NCI-H226 (cell line): Measurements from ENCODE around the gene RBBP5.
"Not testable (repeated sequence)": the region's sequence is repeated elsewhere in the genome, so short reads cannot be mapped to it uniquely, and the experiment has no call there.

Source experiments
- DNase-seq: peaks from one replicate; pipeline ENCODE4 v3.0.0-alpha.2; 2015

The RBBP5 gene, protein sequence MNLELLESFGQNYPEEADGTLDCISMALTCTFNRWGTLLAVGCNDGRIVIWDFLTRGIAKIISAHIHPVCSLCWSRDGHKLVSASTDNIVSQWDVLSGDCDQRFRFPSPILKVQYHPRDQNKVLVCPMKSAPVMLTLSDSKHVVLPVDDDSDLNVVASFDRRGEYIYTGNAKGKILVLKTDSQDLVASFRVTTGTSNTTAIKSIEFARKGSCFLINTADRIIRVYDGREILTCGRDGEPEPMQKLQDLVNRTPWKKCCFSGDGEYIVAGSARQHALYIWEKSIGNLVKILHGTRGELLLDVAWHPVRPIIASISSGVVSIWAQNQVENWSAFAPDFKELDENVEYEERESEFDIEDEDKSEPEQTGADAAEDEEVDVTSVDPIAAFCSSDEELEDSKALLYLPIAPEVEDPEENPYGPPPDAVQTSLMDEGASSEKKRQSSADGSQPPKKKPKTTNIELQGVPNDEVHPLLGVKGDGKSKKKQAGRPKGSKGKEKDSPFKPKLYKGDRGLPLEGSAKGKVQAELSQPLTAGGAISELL

DNA sequence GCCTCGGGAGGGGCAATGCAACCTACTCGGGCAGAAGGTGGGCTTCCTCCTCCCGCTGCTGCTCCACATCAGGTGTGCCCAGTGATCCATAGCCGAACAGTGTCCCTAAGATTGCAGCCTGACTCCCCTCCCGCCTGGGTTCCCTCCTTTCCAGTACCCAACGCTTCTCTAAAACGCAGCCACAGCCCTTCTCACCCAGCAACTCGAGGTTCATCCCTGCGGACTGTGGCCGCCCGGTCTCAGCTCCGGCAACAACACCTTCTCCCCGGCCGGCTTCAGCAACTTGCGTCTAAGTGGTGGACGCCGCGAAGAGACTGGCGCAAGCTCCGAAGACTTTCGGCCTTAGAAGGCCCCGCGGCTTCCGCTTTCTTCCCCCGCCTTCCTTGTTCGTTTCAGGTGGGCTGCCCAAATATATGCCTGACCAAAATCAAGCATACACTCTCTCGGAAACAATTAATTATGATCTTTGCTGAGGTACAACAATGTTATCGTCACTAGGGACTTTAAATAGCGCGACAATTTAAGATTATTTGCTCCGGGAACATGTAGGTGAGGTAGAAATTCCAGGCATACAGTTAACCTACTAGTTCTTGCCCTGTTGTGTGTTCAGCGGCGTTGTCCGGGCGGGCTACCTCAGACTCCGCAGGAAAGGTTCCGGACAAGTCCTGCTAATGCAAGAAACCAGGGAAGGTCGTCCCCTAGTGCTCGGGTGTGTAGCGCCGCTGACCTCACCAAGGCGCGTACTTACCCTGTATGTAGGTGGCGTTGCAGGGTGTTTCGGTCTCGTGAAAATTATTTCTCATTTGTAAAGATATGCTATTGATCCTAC is at the start of gene RBBP5:
Gene RBBP5 (minus strand): TSS at position 319 of the 829 bp plus-strand sequence. CDS start 105 bp downstream, at position 214.
- DNase-seq: peak; percentile 97

DNA sequence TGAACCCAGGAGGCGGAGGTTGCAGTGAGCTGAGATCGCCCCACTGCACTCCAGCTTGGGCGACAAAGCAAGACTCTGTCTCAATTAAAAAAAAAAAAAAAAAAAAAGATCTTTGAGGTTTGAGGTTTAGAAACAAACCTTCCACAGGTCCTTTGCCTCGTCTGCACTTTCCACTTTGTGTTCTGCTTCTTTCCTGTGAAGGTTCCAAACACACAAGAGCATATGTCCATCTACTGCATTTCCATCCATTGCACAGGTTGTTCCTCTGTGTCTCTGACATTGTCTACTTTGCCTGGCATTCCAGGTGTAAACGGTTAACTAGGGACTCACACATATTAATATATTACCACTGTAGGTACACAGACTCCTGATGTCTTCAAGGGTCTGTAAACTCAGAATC is 49.6 kb upstream of the RBBP5 start:
- no peak for DNase-seq

DNA sequence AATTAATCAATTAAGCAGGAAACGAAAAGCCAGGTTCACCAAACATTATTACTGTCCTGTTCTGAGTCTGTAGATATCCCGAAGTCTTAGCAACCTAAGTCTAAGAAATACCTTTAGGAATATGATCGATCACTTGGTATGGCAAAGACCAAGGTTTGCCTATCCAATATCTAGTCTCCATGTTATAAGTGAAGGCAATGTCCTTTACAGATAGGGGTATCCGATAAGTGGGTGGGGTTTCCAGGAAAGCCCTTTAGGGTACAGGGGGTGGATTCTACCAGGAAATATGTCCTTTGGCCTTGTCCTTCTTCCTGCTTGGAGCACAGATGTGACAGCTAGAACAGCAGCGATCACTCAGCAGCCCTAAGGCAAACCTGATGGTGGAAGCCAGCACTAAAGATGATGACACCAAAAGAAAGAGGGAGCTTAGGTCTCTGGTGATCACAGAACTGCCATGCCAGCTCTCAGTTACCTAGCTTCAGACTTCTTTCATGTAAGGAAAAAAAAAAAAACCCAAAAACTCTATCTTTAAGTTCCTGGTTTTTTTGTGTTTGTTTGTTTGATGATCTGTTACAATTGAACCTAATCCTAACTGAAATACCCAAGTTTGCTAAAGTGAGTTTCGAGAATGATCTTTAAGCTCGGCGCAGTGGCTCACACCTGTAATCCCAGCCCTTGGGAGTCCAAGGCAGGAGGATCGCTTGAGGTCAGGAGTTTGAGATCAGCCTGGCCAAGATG is 48.9 kb upstream of the RBBP5 start:
- no peak for DNase-seq

DNA sequence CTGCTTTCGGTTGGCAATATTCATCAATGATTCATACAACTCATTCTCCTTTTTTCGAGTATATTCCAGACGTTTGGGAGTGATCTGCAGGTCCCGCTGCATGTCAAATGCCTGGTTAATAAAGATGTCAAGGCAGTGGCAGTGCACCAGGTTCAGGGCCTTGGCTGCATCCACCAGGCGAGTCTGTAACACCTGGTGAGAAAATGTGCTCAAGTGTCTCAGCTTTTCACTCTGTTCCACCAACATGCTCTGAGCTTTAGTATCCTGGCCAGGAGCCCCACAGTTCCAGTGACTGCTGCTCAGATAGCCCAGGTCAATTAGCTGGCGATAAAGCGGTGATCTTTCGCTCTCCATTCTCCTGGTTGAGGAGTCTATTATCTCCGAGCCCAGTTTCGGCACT is 47.5 kb upstream of the RBBP5 start:
- DNase-seq: no peak

DNA sequence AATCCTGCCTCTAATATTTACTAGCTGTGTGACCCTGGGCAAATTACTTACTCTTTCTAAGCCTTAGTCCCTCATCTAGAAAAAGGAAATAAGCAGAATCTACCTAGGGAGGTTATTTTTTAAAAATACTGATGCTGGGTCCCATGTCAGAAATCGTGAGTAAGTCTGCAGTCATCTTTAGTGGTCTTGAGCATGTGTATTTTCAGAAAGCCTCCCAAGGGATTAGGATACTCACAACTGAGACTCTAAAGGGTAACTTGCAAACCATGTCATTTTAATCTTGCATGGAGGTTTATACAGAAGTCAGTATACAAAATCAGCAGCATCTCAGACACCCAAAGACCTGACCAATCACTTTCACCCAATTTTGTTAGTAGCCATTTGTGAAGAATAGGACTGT is 46.5 kb upstream of the RBBP5 start:
- DNase-seq: no peak

DNA sequence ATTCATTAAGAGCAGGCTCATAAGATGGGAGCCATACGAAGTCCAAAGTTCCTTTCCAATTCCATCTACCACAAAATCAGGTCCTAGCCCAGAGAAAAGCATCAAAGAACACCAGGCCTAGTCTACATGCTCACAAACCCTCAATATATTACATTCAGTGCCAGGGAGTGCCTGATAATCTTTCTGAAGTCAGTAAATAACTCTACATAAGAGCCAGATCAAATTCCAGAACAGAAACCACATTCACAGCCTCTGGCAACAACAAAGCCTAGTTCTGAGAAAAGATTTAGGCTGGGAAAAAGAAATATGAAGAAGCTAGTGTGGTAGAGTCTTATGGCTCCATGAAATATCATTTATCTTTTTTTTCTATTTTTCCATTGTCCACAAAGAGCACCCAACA is 40.5 kb upstream of the RBBP5 start:
- peak; percentile 42 for DNase-seq

DNA sequence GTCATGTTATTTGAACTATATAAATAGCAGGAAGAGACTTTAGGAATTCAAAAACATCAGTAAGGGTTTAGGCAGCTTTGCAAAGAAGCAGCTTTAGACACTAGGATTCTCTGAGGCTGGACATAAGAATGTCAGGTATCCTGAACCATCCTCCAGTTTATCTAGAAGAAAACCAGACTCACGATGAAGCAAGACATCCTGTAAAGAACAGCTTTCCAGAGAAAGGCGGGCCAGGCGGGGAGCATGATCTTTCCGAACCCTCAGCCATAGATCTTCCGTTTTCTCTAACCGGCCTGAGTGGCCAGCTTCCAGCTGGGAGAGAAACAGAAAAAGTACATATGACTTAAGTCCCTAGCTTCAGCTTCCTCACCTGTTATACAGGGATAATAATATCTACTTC is 39.3 kb upstream of the RBBP5 start:
- no peak for DNase-seq

DNA sequence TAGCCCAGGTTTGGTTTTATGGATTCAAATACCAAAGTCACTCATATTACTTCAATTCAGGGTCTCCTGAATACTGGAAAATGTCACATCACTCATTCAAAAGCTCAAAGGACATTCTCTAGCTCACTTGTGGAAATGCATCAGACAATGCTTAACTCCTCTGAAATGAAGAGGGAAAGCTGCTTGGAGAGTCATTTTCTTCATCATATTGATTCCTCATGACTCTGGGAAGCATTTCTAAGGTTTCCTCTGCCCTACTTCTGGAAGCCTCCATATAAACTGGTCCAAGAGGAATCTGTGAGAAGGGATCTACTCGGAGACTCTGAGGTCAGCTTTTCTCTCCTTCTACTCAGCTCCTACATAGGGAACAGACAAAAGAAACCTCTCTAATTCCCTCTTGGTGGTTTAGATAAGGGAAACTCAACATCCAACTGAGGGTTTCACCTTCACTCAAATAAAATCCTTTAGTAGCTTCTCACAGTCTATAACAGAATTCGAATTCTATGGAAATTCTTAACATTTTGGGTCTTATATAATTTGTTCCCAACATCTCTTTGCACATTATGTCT is 36.4 kb upstream of the RBBP5 start:
- no peak for DNase-seq

DNA sequence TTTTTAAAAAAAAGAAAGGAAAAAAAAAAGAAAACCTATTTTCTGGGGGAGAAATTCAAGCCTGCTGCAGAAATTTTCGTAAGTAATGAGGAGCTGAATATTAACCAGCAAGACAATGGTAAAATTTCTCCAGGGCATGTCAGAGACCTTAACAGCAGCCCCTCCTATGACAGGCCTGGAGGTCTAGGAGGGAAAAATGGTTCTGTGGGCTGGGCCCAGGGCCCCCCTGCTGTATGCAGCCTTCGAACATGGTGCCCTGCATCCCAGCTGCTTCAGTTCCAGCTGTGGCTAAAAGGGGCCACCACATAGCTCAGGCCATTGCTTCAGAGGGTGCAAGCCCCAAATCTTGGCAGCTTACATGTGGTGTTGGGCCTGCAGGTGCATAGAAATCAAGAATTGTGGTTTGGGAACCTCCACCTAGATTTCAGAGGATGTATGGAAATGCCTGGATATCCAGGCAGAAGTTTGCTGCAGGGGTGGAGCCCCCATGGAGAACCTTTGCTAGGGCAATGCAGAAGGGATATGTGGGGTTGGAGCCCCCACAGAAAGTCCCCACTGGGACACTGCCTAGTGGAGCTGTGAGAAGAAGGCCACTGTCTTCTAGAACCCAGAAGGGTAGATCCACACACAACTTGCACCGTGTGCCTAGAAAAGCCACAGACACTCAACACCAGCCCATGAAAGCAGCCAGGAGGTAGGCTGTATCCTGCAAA is 34.0 kb upstream of the RBBP5 start:
- DNase-seq: not testable (repeated sequence)

DNA sequence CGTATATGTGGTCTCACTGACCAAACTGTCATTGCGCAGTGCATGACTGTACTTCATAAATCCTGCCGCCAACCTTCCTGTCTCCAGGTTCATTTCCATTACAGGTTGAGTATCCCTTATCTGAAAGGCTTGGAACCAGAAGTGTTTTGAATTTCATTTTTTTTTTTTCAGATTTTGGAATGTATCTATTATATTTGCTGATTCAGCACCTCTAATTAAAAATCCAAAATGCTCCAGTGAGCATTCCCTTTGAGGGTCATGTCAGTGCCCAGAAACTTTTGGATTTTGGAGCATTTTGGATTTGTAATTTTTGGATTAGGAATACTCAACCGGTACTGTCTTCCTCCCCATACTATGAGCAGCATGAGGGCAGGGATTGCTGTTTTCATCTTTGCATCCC is 30.7 kb upstream of the RBBP5 start:
- no peak for DNase-seq

DNA sequence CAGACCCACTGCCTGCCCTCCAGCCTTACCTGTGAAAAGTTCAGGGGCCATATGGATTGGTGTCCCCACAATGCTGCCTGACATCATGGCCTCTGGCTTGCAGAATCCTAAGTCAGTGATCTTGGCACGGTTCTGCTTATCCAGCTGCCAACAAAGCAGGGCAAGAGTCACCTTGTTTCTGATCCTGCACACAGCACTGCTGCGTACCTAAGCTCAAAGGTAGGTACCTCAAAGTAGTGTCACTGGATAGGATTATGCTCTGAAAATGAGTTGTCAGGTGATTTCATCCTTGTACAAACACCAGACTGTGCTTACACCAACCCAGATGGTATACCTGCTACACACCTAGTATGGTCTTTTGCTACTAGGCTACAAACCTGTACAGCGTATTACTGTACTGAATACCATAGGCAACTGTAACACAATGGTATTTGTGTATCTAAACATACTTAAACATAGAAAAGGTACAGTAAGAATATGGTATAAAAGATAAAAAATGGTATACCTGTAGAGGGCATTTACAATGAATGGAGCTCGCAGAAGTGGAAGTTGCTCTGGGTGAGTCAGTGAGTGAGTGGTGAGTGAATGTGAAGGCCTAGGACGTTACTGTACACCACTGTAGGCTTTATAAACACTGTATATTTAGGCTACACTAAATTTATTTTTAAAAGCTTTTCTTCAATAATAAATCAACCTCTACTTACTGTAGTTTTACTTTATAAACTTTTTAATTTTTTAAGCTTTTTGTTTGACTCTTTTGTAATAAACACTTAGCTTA is 29.1 kb upstream of the RBBP5 start:
- no peak for DNase-seq

DNA sequence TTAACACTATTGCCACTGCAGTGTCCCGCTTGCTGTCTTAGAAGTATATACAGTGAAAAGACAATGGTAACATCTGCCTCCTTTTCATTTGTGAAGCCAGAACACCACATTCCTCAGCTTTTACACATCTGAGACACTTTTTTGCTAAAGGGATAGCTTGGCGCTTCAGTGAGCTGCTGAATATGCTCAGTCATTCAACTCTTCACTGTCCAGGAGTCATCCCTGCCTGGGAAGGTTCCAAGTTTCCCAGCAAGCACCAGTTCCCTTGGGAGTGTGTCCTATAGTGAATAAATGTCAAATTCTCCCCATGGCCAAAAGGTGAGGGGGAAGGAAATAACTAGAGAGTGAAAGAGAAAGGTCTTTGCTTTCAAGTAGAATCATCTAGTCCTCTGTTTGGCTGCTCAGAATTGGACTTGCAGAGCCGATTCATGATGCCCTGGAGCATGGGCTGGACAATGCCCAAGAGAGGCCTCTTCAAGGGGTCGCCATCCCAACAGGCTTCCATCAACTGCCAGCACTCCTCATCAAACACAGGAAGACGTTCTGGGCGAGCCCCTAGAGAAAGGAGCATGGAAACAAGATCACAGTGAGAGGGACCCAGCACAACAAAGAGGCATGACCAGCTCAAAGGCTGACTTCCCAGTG is 25.5 kb upstream of the RBBP5 start:
- DNase-seq: peak; percentile 78

DNA sequence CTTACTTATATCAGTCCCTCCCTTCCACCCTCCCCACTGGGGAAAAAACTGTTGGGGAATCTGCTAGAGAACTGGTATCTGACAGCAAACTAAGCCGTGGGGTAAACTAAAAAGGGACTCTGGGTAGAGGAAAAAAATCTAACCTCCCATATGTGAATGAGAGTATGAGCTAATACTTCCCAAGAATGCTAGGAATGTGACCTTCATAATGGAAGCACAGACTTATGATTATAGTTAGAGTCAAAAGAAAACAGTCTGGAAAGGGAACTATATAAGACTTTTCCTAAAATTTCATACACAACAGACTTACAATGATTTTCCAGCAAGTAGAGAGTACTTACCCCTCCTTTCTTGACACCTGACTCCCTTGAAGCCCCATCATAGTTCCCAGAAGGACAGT is 23.0 kb upstream of the RBBP5 start:
- DNase-seq: peak; percentile 83

DNA sequence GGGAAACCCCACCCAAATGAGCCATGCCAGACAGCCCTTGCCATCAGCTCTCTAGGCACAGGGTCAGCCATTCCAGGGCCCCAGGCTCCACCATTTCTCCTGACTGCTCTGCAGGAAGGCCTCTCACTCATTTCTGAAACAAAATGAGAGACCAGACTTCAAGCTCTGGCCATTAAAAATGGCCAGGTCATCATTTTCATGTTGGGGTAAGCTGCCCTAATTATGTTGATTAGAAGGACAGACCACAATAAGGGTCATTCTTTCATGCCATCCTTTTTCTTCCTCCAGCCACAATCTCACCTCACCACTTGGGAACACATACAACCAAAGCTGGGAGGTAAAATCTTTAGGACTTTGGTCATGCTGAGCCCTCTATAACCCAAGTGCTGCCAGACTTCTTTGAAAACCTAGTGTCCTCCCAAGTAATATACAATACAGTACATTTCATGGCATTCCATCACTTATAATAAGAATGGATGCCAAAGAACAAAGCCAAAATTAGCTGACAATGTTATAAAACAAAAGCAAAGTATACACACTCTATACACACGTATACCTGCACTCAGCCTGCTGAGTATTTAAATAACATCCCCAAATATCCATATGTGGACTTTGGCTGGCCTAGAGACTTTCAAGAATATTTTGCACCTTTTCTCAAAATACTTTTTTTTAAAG is 22.4 kb upstream of the RBBP5 start:
- no peak for DNase-seq

DNA sequence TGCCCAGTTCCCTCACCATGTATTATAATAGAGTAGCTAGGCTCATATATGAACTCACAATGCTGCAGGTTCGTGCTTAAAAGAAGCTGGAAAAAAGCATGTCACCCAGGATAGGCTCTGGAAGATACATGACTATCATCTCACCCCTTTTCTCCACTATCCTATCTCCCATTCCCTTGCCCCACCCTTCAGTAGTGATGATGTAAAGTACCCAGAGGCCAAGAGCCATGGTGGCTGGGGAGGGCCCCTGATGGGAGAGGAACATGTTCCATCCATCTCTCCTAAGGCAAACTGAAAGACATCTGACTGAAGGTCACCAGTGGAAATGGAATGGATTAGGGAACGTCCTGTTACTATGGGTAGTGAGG is 20.3 kb upstream of the RBBP5 start:
- no peak for DNase-seq

DNA sequence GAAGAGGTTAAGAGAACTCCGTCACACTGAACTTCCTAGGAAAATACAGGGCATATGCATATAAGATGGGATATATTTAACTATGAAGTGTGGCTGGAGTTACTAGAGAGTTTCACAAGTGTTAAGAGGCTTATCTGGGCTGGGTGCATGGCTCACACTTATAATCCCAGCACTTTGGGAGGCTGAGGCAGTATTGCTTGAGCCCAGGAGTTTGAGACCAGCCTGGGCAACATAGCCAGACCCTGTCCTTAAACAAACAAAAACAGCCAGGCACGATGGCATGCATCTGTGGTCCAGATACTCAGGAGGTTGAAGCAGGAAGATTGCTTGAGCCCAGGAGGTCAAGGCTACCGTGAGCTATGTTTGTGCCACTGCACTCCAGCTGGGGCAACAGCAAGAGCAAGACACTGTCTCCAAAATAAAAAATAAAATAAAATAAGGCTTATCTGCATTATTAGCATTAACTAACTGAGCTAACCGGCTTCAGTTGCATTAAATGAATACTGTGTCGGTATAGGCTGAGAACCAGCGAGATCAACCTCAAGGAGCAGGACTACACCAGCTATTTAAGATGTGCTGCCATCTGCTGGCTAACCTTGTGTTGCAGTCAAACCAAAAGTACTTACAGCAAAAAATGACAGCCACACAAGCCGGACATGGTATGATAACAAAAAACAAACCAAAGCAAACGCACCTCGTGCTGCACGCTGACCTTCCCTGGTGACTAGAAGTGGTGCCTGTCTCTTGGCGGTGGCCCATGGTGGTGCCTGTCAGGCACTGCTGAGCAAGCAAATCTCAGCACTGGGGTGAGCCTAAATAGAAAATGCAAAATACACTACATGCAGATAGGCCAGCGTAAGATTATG is 19.7 kb upstream of the RBBP5 start:
- peak; percentile 58 for DNase-seq

DNA sequence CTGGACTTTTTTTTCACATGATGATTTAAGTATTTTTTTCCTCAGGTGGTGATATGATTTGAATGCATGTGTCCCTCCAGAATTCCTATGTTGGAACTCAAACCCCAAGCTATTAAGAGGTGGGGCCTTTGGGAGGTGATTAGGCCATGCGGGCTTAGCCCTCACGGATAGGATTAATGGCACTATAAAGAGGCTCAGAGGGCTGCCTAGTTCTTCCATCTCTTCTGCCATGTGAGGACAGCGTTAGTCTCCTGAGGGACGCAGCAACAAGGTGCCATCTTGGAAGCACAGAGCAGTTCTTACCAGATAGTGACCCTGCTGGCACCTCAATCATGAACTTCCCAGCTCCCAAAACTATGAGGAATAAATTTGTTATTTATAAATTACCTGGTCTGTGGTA is 18.3 kb upstream of the RBBP5 start:
- DNase-seq: no peak

DNA sequence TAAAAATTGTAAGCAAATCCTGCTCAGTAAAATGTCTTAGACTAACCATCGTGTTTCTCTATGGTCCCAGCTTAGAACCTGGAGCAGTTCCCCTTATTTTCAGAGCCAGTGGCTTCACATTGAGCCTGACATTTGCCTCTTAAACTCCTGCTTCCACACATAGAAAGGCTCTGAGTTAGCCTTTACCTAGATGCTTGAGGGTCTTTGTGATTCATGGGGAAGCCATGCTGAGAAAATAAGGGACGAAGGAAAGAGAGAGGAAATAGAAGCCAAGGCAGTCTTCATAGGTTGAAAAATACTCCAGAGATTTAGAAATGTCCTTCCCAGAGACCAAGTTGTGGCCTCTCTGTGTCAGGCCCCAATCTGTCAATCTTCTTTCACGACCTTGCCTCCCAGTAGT is 16.1 kb upstream of the RBBP5 start:
- DNase-seq: no peak

DNA sequence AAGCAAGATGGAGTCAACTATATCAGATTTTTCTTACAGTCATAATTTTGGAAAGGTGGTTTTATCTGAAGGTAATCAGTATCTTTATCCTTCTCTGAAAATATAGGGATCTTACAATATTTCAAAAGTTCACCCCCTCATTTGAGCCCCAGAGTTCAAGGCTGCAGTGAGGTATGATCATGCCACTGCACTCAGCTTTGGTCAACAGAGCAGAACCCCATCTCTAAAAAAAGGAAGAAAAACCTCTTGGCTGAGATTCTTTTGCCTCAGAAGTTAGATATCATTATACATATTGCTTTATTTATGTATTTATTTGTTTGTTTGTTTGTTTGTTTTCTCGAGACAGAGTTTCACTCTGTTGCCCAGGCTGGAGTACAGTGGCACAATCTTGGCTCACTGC is 11.5 kb upstream of the RBBP5 start:
- DNase-seq: no peak
